Ishikawa (cell line): ENCODE measurements around the gene TBC1D8.

Source experiments
- CEBPB ChIP-seq: IDR thresholded peaks from 2 replicates; pipeline ENCODE4 v1.6.1; 2012
- CREB1 ChIP-seq: IDR thresholded peaks from 2 replicates; pipeline ENCODE4 v1.6.1; 2012; ENCODE audit warnings: low read depth
- EGR1 ChIP-seq: IDR thresholded peaks from 2 replicates; pipeline ENCODE4 v1.6.1; 2012
- EP300 ChIP-seq: IDR thresholded peaks from 2 replicates; pipeline ENCODE4 v1.6.1; 2012; ENCODE audit warnings: borderline replicate concordance
- FOXM1 ChIP-seq: IDR thresholded peaks from 2 replicates; pipeline ENCODE4 v1.6.1; 2012; ENCODE audit warnings: low read depth, borderline replicate concordance
- MAX ChIP-seq: IDR thresholded peaks from 2 replicates; pipeline ENCODE4 v1.6.1; 2012
- NFIC ChIP-seq: IDR thresholded peaks from 2 replicates; pipeline ENCODE4 v1.6.1; 2012
- RAD21 ChIP-seq: IDR thresholded peaks from 2 replicates; pipeline ENCODE4 v1.6.1; 2012; ENCODE audit warnings: low read depth
- REST ChIP-seq: IDR thresholded peaks from 2 replicates; pipeline ENCODE4 v1.6.1; 2012; ENCODE audit warnings: low read depth, mild to moderate bottlenecking
- TAF1 ChIP-seq: IDR thresholded peaks from 2 replicates; pipeline ENCODE4 v1.6.1; 2012; ENCODE audit warnings: low read depth, mild to moderate bottlenecking
- TCF12 ChIP-seq: IDR thresholded peaks from 2 replicates; pipeline ENCODE4 v1.6.1; 2012; ENCODE audit warnings: low read depth
- TEAD4 ChIP-seq: IDR thresholded peaks from 2 replicates; pipeline ENCODE4 v1.6.1; 2012
- USF1 ChIP-seq: IDR thresholded peaks from 2 replicates; pipeline ENCODE4 v1.6.1; 2012
- YY1 ChIP-seq: IDR thresholded peaks from 2 replicates; pipeline ENCODE4 v1.6.1; 2012; ENCODE audit warnings: low read depth
- ZBTB7A ChIP-seq: IDR thresholded peaks from 2 replicates; pipeline ENCODE4 v1.6.1; 2012; ENCODE audit warnings: low read depth

Gene TBC1D8

GRCh38 chr2:101094351-101094750 lies 56.8 kb downstream of the TBC1D8 start:
- TF ChIP-seq CREB1 = no peak
- TF ChIP-seq TAF1 = no peak
- no peak for TF ChIP-seq TCF12
- TF ChIP-seq ZBTB7A = no peak
- no peak for TF ChIP-seq RAD21
- no peak for TF ChIP-seq CEBPB
- TF ChIP-seq USF1 = no peak
- TF ChIP-seq TEAD4 = no peak
- no peak for TF ChIP-seq NFIC
- no peak for TF ChIP-seq FOXM1
- no peak for TF ChIP-seq EP300
- no peak for TF ChIP-seq MAX
- no peak for TF ChIP-seq YY1

GRCh38 chr2:101089942-101090799 lies 61.0 kb downstream of the TBC1D8 start:
- no peak for TF ChIP-seq ZBTB7A
- TF ChIP-seq CEBPB = no peak
- TF ChIP-seq RAD21 = no peak
- TF ChIP-seq REST = no peak
- TF ChIP-seq YY1 = no peak
- TF ChIP-seq FOXM1 = no peak
- TF ChIP-seq EP300 = no peak
- no peak for TF ChIP-seq CREB1
- no peak for TF ChIP-seq TCF12
- no peak for TF ChIP-seq USF1
- no peak for TF ChIP-seq NFIC
- TF ChIP-seq EGR1 = no peak
- TF ChIP-seq TEAD4 = no peak
- no peak for TF ChIP-seq MAX
- no peak for TF ChIP-seq TAF1

GRCh38 chr2:101089419-101089818 lies 61.8 kb downstream of the TBC1D8 start:
- TF ChIP-seq CREB1 (no peak), EP300 (no peak), EGR1 (no peak), USF1 (no peak), ZBTB7A (no peak), TCF12 (no peak), NFIC (no peak), CEBPB (no peak), TAF1 (no peak), RAD21 (no peak), TEAD4 (no peak), REST (no peak), MAX (no peak), YY1 (no peak), FOXM1 (no peak)

GRCh38 chr2:101087638-101088037 lies 63.5 kb downstream of the TBC1D8 start:
- TF ChIP-seq TAF1 = no peak
- no peak for TF ChIP-seq RAD21
- TF ChIP-seq TCF12 = no peak
- TF ChIP-seq FOXM1 = no peak
- TF ChIP-seq MAX = no peak
- TF ChIP-seq EGR1 = no peak
- TF ChIP-seq TEAD4 = no peak
- no peak for TF ChIP-seq CEBPB
- TF ChIP-seq REST = no peak
- TF ChIP-seq USF1 = no peak
- no peak for TF ChIP-seq YY1
- TF ChIP-seq NFIC = no peak
- TF ChIP-seq CREB1 = no peak
- no peak for TF ChIP-seq EP300
- TF ChIP-seq ZBTB7A = no peak
